CD4-positive, alpha-beta memory T cell (primary cell): ENCODE results near the gene ITGB4. TPM values are rescaled to one million over a fixed set of nuclear protein-coding genes. Genes with fewer than 3 reads are reported as not detected.
"Not testable (repeated sequence)": the region's sequence is repeated elsewhere in the genome, so short reads cannot be mapped to it uniquely, and the experiment has no call there.

Source experiments
- CTCF ChIA-PET: fragments of 350-600 bp; sonication (Branson Sonifier 250); formaldehyde crosslinking; loops from one replicate; lab custom pipeline; 2021; ENCODE audit warnings: inconsistent platforms; ENCODE audit not compliant: partially characterized antibody; lab: Charles Lee
- POLR2A ChIA-PET: fragments of 350-600 bp; sonication (Branson Sonifier 250); formaldehyde crosslinking; loops from one replicate; lab custom pipeline; 2021; ENCODE audit not compliant: partially characterized antibody; lab: Charles Lee
- DNase-seq, 5 donors: peaks; one replicate each; pipeline versions ENCODE4 v3.0.0 to v3.0.0-alpha.2; 2020 to 2022; ENCODE audit warnings: mixed read lengths in 1 of 5
- H3K27ac ChIP-seq: one replicate; pipeline ENCODE4 v1.7.0; 2013; ENCODE audit warnings: low read depth, low read length
- H3K27me3 ChIP-seq: 2 replicates; pipeline ENCODE4 v1.7.0; 2013; ENCODE audit warnings: mild to moderate bottlenecking, low read length, moderate library complexity; ENCODE audit not compliant: insufficient read depth
- H3K36me3 ChIP-seq: 2 replicates; pipeline ENCODE4 v1.7.0; 2013; ENCODE audit warnings: mild to moderate bottlenecking, low read length, moderate library complexity; ENCODE audit not compliant: insufficient read depth
- H3K4me1 ChIP-seq: 2 replicates; pipeline ENCODE4 v1.7.0; 2013; ENCODE audit warnings: mild to moderate bottlenecking, low read length, moderate library complexity; ENCODE audit not compliant: insufficient read depth
- H3K4me3 ChIP-seq, 2 donors: one replicate each; pipeline ENCODE4 v1.7.0; 2013; ENCODE audit warnings: low read length in 2 of 2, mild to moderate bottlenecking in 1 of 2
- H3K9me3 ChIP-seq, 2 donors: one replicate each; pipeline ENCODE4 v1.7.0; 2013; ENCODE audit warnings: low read length in 2 of 2, control low read depth in 1 of 2; ENCODE audit not compliant: control insufficient read depth in 1 of 2
- H3K27ac Mint-ChIP-seq, 7 donors: one replicate each; pipeline ENCODE4 v1.8.0; 2020 to 2021; ENCODE audit warnings: mixed read lengths in 7 of 7, mild to moderate bottlenecking in 6 of 7, inconsistent platforms in 3 of 7, moderate library complexity in 3 of 7
- H3K27me3 Mint-ChIP-seq, 2 donors: one replicate each; pipeline ENCODE4 v1.8.0; 2020 to 2021; ENCODE audit warnings: mixed read lengths in 2 of 2
- H3K36me3 Mint-ChIP-seq, 2 donors: one replicate each; pipeline ENCODE4 v1.8.0; 2020 to 2021; ENCODE audit warnings: mixed read lengths in 2 of 2, inconsistent platforms in 1 of 2, mild to moderate bottlenecking in 1 of 2
- H3K4me1 Mint-ChIP-seq, 4 donors: one replicate each; pipeline ENCODE4 v1.8.0; 2020 to 2021; ENCODE audit warnings: mixed read lengths in 4 of 4, mild to moderate bottlenecking in 1 of 4
- H3K4me3 Mint-ChIP-seq, 8 donors: one replicate each; pipeline ENCODE4 v1.8.0; 2020 to 2021; ENCODE audit warnings: mixed read lengths in 8 of 8, mild to moderate bottlenecking in 7 of 8, moderate library complexity in 6 of 8, inconsistent platforms in 3 of 8
- H3K9me3 Mint-ChIP-seq, 8 donors: one replicate each; pipeline ENCODE4 v1.8.0; 2020 to 2021; ENCODE audit warnings: mixed read lengths in 8 of 8, mild to moderate bottlenecking in 5 of 8, inconsistent platforms in 3 of 8, moderate library complexity in 1 of 8
- intact Hi-C: fragments of 100-400 bp; cut with micrococcal nuclease; formaldehyde crosslinking; loops from one replicate; pipeline ENCODE4 v1.15.1; 2023
- polyA plus RNA-seq, 2 donors: library from polyadenylated mRNA; unstranded; fragments of 300-500 nt; fragmentation: Illumina TruSeq; gene quantifications; one replicate each; pipeline ENCODE4 v1.2.3, GENCODE V29; 2021
- total RNA-seq, 2 experiments: library from RNA; stranded (reverse); gene quantifications; one replicate each; pipeline ENCODE4 v1.2.3, GENCODE V29; 2021

ITGB4 gene
- total and polyA plus RNA-seq, 4 experiments from 2014 or later = 0.25 to 1.2 (median 0.79) TPM

- H3K9me3 Mint-ChIP-seq = peaks cover 0 to 18% (median 1%) of the 10 kb centered on the region in 8 donors
- DNase-seq = peak in 3 of 5 donors; percentile 19 to 29 (median 28)
- H3K36me3 Mint-ChIP-seq = peaks cover 28 to 44% of the 10 kb centered on the region in 2 donors
- H3K4me1 ChIP-seq = peaks cover 22% of the 10 kb centered on the region
- H3K27me3 ChIP-seq = no peaks in the 10 kb centered on the region
- peaks cover 1 to 2% of the 10 kb centered on the region in 2 donors for H3K27me3 Mint-ChIP-seq
- H3K9me3 ChIP-seq = no peaks in the 10 kb centered on the region
- H3K4me1 Mint-ChIP-seq = peaks cover 23 to 52% (median 35%) of the 10 kb centered on the region in 4 donors
- ChIA-PET POLR2A (interaction anchor here (0.9 to 16.6 kb wide), 17 partner anchors 11 to 421 kb away, joined by 3 to 556 read pairs (median 9); partner anchors contain the start of genes GALK1, TRIM47, TRIM65 and UNC13D), CTCF (interaction anchor here (1.7 to 7.4 kb wide), 4 partner anchors 10 to 73 kb away, joined by 7 to 56 read pairs (median 18); partner anchors contain the start of genes GALK1 and UNK)
- H3K27ac ChIP-seq = no peak overlapping the region
- H3K36me3 ChIP-seq = peaks cover 31% of the 10 kb centered on the region
- peak overlapping the region in 5 of 7 donors; percentile 42 to 96 (median 81) for H3K27ac Mint-ChIP-seq
- intact Hi-C loops = no loop called here
- no peak overlapping the region for H3K4me3 ChIP-seq
- H3K4me3 Mint-ChIP-seq = peak overlapping the region in 4 of 8 donors; percentile 1 to 97 (median 64)
These were observed 53.9 kb downstream of the ITGB4 start for GRCh38 chr17:75774991-75775668.

DNA sequence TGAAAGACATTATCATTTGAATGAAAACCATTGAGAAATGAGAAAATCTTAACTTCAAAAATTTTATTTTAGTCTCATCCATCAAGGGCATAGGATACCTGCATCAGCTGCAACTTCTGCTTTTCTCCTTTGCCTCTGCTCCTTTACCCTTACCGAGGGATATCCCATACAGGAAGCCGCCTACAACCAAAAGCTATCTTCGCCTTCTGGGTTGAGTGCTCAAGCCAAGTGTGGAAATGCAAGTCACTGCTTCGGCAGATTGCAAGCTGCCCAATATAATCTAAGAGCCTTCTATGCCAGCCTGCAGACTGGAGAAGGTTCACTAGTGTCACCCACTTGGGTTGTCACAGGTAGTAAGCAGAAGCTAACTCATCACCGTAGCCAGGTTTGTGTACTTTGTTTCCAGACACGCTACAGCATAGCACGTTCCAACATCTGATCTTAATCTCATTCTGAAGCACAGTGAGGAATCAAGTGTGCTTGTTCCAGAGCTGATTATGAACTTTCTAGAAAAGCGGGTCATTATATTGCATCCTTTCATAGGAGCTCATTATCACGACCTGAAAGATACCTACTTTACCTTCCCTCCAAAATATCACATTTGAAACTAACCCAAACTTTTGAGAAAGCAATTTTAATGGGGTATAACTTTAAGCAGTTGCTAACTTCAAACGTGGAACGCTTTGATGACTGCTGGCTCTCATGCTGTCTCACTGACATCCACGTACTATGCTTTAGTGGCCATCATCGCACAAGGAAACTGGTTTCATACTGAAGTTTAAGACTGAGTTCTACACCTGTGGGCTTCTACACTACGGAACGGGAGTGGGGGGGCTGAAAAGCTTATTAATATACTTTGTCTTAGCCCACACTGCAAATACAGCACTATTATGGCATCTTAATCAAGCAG, 55.4 kb downstream of the ITGB4 start:
- Histone ChIP-seq H3K9me3 (no peaks in the 10 kb centered on the region), H3K27ac (peak overlapping the region; percentile 98), H3K27me3 (no peaks in the 10 kb centered on the region), H3K36me3 (peaks cover 31% of the 10 kb centered on the region), H3K4me3 (peak overlapping the region in 1 of 2 donors; percentile 84), H3K4me1 (peaks cover 24% of the 10 kb centered on the region)
- Mint-ChIP-seq H3K36me3 (peaks cover 28 to 44% of the 10 kb centered on the region in 2 donors), H3K27ac (peak overlapping the region; percentile 48 to 96 (median 85)), H3K4me1 (peaks cover 23 to 53% (median 35%) of the 10 kb centered on the region in 4 donors), H3K9me3 (peaks cover 0 to 16% (median 1%) of the 10 kb centered on the region in 8 donors), H3K27me3 (peaks cover 1 to 2% of the 10 kb centered on the region in 2 donors), H3K4me3 (peak overlapping the region; percentile 83 to 99 (median 97))
- CTCF ChIA-PET = interaction anchor here (1.0 to 7.4 kb wide), 10 partner anchors 8 to 127 kb away, joined by 3 to 56 read pairs (median 6); partner anchors contain the start of genes GALK1, UNK and WBP2
- intact Hi-C loops = no loop called here
- POLR2A ChIA-PET = interaction anchor here (0.6 to 16.6 kb wide), 29 partner anchors 8 to 577 kb away, joined by 3 to 556 read pairs (median 7); partner anchors contain the start of genes GALK1, PRPSAP1, RECQL5 and SAP30BP
- DNase-seq = peak in 4 of 5 donors; percentile 35 to 61 (median 38)

- peak in 2 of 5 donors; percentile 18 to 27 for DNase-seq
- H3K9me3 Mint-ChIP-seq = peaks cover 0 to 16% (median 1%) of the 10 kb centered on the region in 8 donors
These were observed 56.1 kb downstream of the ITGB4 start for GRCh38 chr17:75777296-75777922.

DNA sequence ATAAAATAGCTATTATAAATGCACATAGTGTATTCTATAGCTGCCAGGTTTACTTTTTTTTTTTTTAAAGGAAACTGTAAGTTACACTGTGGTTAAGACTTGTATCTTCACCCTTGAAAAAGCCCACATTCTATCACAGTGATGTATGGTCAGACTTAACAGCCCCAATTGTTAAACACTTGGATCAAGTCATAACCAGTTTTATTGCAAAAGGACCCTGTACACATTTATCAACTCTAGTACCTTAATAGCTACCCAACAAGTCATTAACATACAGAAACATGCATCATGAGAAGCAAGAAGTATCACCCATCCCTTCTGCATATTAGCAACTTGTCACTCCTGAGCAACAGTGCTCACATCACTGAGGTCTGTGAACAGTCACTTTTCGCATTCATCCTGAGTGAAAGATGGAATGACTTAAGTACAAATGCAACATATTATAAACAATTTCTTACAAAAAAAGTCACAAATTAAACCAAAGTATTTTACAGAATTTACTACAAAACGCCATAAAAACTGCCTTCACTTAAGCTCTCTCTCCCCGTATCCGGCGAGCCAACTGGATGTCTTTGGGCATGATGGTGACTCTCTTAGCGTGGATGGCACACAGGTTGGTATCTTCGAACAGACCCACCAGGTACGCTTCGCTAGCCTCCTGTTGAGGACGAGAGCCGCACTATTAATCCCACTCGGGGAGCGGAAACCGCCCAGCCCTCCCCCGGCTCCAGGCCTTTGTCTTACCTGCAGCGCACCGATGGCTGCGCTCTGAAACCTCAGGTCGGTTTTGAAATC, 57.0 kb downstream of the ITGB4 start:
- Mint-ChIP-seq H3K36me3 (peaks cover 28 to 46% of the 10 kb centered on the region in 2 donors), H3K9me3 (peaks cover 0 to 13% (median 1%) of the 10 kb centered on the region in 8 donors), H3K4me1 (peaks cover 26 to 60% (median 42%) of the 10 kb centered on the region in 4 donors), H3K27ac (peak overlapping the region; percentile 85 to 96 (median 93)), H3K4me3 (peak overlapping the region; percentile 92 to 99 (median 97))
- peak overlapping the region; percentile 84 to 92 for H3K4me3 ChIP-seq
- H3K27me3 Mint-ChIP-seq, H3K27me3 ChIP-seq, H3K9me3 ChIP-seq: not testable (repeated sequence)
- intact Hi-C loops = loop anchor here (2.0 kb wide), 1 partner anchor 119 kb away; the partner anchor contains the start of gene TRIM65
- POLR2A ChIA-PET = interaction anchor here (0.8 to 16.6 kb wide), 19 partner anchors 8 to 488 kb away, joined by 3 to 556 read pairs (median 7); partner anchors contain the start of genes GALK1, MRPL38, RECQL5 and TRIM47
- H3K36me3 ChIP-seq = peaks cover 31% of the 10 kb centered on the region
- peaks cover 34% of the 10 kb centered on the region for H3K4me1 ChIP-seq
- CTCF ChIA-PET = interaction anchor here (1.0 to 7.4 kb wide), 4 partner anchors 15 to 77 kb away, joined by 3 to 56 read pairs (median 18); partner anchors contain the start of genes GALK1 and WBP2
- peak overlapping the region; percentile 98 for H3K27ac ChIP-seq
- peak in 2 of 5 donors; percentile 6 to 20 for DNase-seq

More at GRCh38 chr17:75777296-75777922, 56.1 kb downstream of the ITGB4 start:
- Mint-ChIP-seq H3K4me3 (peak overlapping the region; percentile 83 to 99 (median 97)), H3K36me3 (peaks cover 28 to 44% of the 10 kb centered on the region in 2 donors), H3K4me1 (peaks cover 22 to 53% (median 35%) of the 10 kb centered on the region in 4 donors), H3K27me3 (peaks cover 1 to 2% of the 10 kb centered on the region in 2 donors), H3K27ac (peak overlapping the region; percentile 48 to 96 (median 85))
- ChIA-PET CTCF (interaction anchor here (1.0 to 7.4 kb wide), 7 partner anchors 9 to 78 kb away, joined by 3 to 56 read pairs (median 7); partner anchors contain the start of genes GALK1 and WBP2), POLR2A (interaction anchor here (0.6 to 16.6 kb wide), 22 partner anchors 8 to 489 kb away, joined by 3 to 556 read pairs (median 8); partner anchors contain the start of genes GALK1, MRPL38, RECQL5 and SAP30BP)
- Histone ChIP-seq H3K27me3 (no peaks in the 10 kb centered on the region), H3K27ac (peak overlapping the region; percentile 98), H3K4me3 (peak overlapping the region; percentile 2 to 84), H3K36me3 (peaks cover 31% of the 10 kb centered on the region), H3K9me3 (no peaks in the 10 kb centered on the region), H3K4me1 (peaks cover 26% of the 10 kb centered on the region)
- intact Hi-C loops = no loop called here

DNA sequence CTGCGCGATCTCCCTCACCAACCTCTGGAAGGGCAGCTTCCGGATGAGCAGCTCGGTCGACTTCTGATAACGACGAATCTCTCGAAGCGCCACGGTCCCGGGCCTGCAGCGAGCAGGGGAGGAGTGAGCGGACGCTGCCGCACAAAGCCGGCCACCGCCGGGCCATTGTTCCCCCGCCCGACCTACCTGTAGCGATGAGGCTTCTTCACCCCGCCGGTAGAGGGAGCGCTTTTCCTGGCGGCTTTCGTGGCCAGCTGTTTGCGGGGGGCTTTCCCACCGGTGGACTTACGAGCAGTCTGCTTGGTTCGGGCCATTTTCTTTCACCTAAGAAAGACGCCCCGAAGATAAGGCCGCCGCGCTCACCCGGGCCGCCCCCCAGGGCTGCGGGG, 57.6 kb downstream of the ITGB4 start:
- POLR2A ChIA-PET = interaction anchor here (1.0 to 16.6 kb wide), 15 partner anchors 8 to 508 kb away, joined by 3 to 556 read pairs (median 14); partner anchors contain the start of genes GALK1, MIF4GD, MRPL38 and RECQL5
- no peaks in the 10 kb centered on the region for H3K9me3 ChIP-seq
- peak; percentile 67 to 81 (median 70) for DNase-seq
- intact Hi-C loops = loop anchor here (1.0 to 2.0 kb wide), 4 partner anchors 14 to 118 kb away; partner anchors contain the start of genes GALK1, TRIM65 and WBP2
- H3K27ac ChIP-seq = peak overlapping the region; percentile 98
- H3K9me3 Mint-ChIP-seq = peaks cover 0 to 8% (median 1%) of the 10 kb centered on the region in 8 donors
- peaks cover 28 to 46% of the 10 kb centered on the region in 2 donors for H3K36me3 Mint-ChIP-seq
- H3K27me3 Mint-ChIP-seq = peaks cover 1 to 2% of the 10 kb centered on the region in 2 donors
- H3K4me1 ChIP-seq = peaks cover 40% of the 10 kb centered on the region
- H3K27ac Mint-ChIP-seq = peak overlapping the region; percentile 85 to 100 (median 93)
- peak overlapping the region; percentile 92 to 99 (median 97) for H3K4me3 Mint-ChIP-seq
- peak overlapping the region; percentile 84 to 92 for H3K4me3 ChIP-seq
- H3K4me1 Mint-ChIP-seq = peaks cover 32 to 65% (median 45%) of the 10 kb centered on the region in 4 donors
- peaks cover 31% of the 10 kb centered on the region for H3K36me3 ChIP-seq
- no peaks in the 10 kb centered on the region for H3K27me3 ChIP-seq
- CTCF ChIA-PET = interaction anchor here (2.0 to 7.4 kb wide), 3 partner anchors 15 to 77 kb away, joined by 7 to 56 read pairs (median 28); partner anchors contain the start of genes GALK1 and WBP2
